Measurements from ENCODE around the gene BOD1L1. TPM values are rescaled to one million over a fixed set of nuclear protein-coding genes. Genes with fewer than 3 reads are reported as not detected.

Gene BOD1L1
- 16.6 and 19.8 TPM in 2 replicates for total RNA-seq (2012; rRNA removed)

DNA sequence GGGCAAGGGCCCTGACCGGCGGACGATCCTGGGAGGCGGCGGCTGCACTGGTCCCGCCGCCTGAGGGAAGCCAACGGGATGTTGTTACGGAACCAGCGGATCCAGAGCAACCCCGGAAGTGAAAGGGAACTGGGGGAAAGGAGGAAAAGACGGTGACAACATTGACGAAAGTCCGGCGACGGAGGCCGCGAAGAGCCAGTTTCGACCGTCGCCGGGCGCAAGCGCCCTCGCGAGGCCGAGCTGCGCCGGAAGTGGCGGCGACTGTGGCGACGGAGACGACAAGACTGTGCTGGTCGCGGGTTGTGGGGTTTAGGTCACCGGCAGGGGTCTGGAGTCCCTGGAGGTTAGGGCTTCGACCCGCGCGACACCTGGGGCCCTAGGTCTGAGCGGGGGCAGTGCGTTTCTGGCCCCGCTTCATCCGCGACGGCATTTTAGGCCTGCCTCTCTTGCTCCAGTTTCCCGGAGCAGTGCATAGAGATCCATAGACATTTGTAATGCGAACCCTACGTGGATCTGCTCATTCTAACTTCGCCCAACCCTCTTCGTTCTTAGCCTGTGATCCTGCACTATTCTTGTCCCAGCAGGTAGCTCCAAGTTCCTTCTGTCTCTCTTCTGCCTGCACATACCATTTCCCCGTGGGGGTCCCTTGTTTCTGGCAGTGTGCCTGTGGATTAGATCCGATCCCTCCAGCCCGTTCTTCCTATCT is at the start of gene BOD1L1:
Gene BOD1L1 (minus strand): TSS at position 120 of the 706 bp plus-strand sequence. CDS start 138 bp downstream, outside the sequence.
- Histone ChIP-seq H3K9me3 (replicated peaks; ENCODE audit: low read length) (no peaks in the 10 kb centered on the region), H3K36me3 (ENCODE audit: insufficient read depth, low read length) (no peaks in the 10 kb centered on the region), H3K27me3 (ENCODE audit: control insufficient read depth, insufficient read depth, low read length) (no peaks in the 10 kb centered on the region), H3K9ac (ENCODE audit: low read depth, low read length) (peak within 1 kb of the TSS; percentile 97), H3K4me1 (ENCODE audit: control insufficient read depth, insufficient read depth, low read length) (peaks cover 16% of the 10 kb centered on the region), H3K4me2 (ENCODE audit: low read length) (peak within 1 kb of the TSS; percentile 94), H3K4me3 (ENCODE audit: low read length) (peak within 1 kb of the TSS; percentile 88)

DNA sequence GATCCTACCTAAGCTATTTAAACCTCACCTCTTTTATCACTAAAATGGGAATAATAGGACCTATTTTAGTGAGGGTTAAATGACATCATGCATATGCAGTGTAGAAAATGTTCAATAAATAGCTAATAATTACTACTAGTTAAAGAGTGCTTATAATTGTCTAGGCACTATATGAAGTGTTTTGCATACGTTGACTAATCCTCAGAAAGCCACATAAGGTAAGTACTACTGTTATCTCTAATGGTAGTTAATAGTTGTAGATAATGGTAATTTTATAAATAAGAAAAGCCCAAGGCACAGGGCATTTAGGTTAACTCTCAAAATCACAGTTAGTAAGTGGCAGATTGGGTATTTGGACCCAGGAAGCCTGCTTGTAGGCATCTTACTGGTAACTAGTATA is 47.4 kb upstream of the BOD1L1 start:
- Histone ChIP-seq H3K4me2 (ENCODE audit: low read length) (no peak overlapping the region), H3K4me1 (ENCODE audit: control insufficient read depth, insufficient read depth, low read length) (no peaks in the 10 kb centered on the region), H3K36me3 (ENCODE audit: insufficient read depth, low read length) (no peaks in the 10 kb centered on the region), H3K9ac (ENCODE audit: low read depth, low read length) (no peak overlapping the region), H3K4me3 (ENCODE audit: low read length) (no peak overlapping the region), H3K27me3 (ENCODE audit: control insufficient read depth, insufficient read depth, low read length) (no peaks in the 10 kb centered on the region), H3K9me3 (replicated peaks; ENCODE audit: low read length) (no peaks in the 10 kb centered on the region)

DNA sequence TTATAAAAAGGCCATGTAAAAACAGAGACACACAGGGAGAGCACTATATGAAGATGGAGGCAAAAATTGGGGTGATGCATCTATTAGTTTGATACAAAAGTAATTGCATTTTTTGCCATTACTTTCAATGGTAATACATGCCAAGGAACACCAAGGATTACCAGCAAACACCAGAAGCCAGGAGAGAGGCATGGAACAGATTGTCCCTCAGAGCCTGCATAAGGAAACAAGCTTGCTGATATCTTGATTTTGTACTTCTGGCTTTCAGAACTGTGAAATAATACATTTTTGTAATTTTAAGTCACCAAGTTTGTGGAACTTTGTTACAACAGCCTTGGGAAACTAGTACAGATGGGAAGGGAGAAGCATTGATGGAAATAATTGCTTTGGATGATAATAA is 45.6 kb upstream of the BOD1L1 start:
- Histone ChIP-seq H3K9me3 (replicated peaks; ENCODE audit: low read length) (no peaks in the 10 kb centered on the region), H3K4me1 (ENCODE audit: control insufficient read depth, insufficient read depth, low read length) (no peaks in the 10 kb centered on the region), H3K4me2 (ENCODE audit: low read length) (no peak overlapping the region), H3K4me3 (ENCODE audit: low read length) (no peak overlapping the region), H3K36me3 (ENCODE audit: insufficient read depth, low read length) (no peaks in the 10 kb centered on the region), H3K27me3 (ENCODE audit: control insufficient read depth, insufficient read depth, low read length) (no peaks in the 10 kb centered on the region), H3K9ac (ENCODE audit: low read depth, low read length) (no peak overlapping the region)

DNA sequence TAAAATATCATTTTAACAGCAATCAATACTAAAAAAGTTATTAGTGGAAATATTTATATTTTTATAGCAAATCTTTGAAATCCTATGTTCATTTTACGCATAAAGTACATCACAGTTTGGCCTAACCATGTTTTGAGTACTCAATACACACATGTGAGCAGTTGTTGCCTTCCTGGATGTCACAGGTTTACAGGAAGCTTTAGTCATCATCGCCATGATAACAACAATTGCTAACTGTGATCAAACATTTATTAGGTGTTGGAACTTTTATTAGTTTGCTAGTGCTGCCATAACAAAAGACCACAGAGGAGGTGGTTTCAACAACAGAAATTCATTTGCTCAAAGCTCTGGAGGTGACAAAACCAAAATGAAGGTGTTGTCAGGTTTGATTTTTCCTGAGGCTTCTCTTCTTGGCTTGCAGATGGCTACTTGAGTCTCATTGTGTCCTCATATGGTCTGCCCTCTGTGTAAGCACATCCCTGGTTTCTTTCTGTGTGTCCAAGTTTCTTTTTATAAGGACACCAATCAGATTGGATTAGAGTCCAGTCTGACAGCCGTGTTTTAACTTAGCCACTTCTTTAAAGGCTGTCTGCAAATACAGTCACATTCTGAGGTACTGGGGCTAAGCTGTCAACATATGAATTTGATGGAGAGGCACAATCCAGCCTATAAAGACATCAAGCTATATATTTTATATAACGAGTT is 43.1 kb upstream of the BOD1L1 start:
- Histone ChIP-seq H3K36me3 (ENCODE audit: insufficient read depth, low read length) (no peaks in the 10 kb centered on the region), H3K27me3 (ENCODE audit: control insufficient read depth, insufficient read depth, low read length) (no peaks in the 10 kb centered on the region)

DNA sequence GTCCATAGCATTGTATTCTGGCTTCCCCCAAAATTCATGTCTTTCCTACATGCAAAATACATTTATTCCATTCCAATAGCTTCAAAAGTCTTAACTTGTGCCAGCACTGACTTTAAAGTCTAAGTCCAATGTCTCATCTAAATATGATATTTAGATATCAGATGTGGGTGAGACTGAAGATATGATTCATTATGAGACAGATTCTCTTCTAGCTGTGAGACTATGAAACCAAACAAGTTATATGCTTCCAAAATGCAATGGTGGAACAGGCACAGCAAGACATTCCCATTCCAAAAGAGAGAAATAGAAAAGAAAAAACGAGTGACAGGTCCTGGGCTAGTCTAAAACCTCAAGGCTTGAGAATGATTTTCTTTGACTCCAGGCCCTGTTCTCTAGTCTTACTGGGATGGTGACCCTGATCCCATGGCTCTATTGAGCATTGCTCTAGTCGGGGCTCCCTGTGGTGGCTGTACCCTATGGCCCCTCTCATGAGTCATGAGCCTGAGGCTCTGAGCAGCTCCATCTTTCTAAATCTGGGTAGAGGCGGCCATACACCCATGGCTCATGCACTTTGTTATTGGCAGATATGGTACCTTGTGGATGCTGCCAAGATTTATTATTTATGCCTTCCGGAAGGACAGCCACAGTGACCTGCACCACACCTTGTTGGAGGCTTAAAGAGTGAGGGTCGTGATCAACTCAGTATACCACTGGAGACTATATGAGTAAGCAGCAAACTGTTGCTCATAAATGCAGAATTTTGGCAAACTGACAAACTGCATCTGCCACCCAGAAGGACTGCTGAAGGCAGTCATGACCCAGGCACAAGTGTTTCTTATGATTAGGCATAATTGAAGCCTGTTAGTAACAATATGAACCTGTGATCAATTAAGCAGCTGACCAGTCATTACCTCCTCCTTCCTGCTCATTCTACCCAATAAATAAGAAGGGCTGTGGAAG is 38.5 kb upstream of the BOD1L1 start:
- no peak overlapping the region for H3K4me3 ChIP-seq (ENCODE audit: low read length)
- no peaks in the 10 kb centered on the region for H3K27me3 ChIP-seq (ENCODE audit: control insufficient read depth, insufficient read depth, low read length)
- H3K4me2 ChIP-seq (ENCODE audit: low read length) = no peak overlapping the region
- no peaks in the 10 kb centered on the region for H3K36me3 ChIP-seq (ENCODE audit: insufficient read depth, low read length)
- H3K9me3 ChIP-seq (replicated peaks; ENCODE audit: low read length) = no peaks in the 10 kb centered on the region
- H3K9ac ChIP-seq (ENCODE audit: low read depth, low read length) = no peak overlapping the region
- peaks cover 11% of the 10 kb centered on the region for H3K4me1 ChIP-seq (ENCODE audit: control insufficient read depth, insufficient read depth, low read length)

More for the DNA sequence above, 43.1 kb upstream of the BOD1L1 start:
- Histone ChIP-seq H3K9me3 (replicated peaks; ENCODE audit: low read length) (no peaks in the 10 kb centered on the region), H3K4me2 (ENCODE audit: low read length) (no peak overlapping the region), H3K9ac (ENCODE audit: low read depth, low read length) (no peak overlapping the region), H3K4me3 (ENCODE audit: low read length) (no peak overlapping the region), H3K4me1 (ENCODE audit: control insufficient read depth, insufficient read depth, low read length) (peaks cover 8% of the 10 kb centered on the region)

DNA sequence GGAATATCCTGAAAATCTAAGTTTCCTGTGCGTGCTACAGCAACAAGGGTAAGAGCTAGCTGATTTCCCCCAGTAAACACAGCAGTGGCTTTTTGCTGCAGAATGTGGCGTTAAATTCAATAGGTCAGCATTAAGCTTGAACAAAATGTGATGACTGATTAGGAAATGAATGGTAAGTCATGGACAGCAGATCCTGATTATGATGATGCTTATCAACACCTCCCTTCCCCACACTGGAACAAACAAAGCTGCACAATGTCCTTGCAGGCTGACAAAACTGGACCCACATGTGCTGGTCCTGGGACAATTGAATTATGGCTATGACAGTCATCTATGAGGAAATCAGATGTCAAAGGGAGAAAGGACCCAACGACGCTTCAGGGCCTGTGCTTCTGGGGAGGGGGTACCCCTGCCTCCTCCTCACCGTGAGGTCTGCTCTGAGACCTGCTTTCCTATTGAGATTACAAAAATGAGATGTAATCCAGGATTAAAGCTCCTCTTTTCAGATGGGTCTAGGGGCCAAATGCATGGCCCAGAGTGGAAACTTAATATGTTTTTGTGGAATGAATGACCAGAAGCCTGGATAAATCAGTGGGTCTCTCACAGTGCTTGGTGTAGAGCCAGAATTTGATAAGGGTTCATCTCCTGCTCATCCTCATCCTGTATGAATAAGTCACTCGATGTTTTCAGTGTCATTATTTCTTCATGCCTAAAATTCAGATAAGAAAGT is 32.0 kb upstream of the BOD1L1 start:
- Histone ChIP-seq H3K4me2 (ENCODE audit: low read length) (no peak overlapping the region), H3K27me3 (ENCODE audit: control insufficient read depth, insufficient read depth, low read length) (no peaks in the 10 kb centered on the region), H3K4me3 (ENCODE audit: low read length) (no peak overlapping the region), H3K4me1 (ENCODE audit: control insufficient read depth, insufficient read depth, low read length) (peaks cover 16% of the 10 kb centered on the region), H3K9me3 (replicated peaks; ENCODE audit: low read length) (no peaks in the 10 kb centered on the region), H3K36me3 (ENCODE audit: insufficient read depth, low read length) (no peaks in the 10 kb centered on the region), H3K9ac (ENCODE audit: low read depth, low read length) (no peak overlapping the region)

DNA sequence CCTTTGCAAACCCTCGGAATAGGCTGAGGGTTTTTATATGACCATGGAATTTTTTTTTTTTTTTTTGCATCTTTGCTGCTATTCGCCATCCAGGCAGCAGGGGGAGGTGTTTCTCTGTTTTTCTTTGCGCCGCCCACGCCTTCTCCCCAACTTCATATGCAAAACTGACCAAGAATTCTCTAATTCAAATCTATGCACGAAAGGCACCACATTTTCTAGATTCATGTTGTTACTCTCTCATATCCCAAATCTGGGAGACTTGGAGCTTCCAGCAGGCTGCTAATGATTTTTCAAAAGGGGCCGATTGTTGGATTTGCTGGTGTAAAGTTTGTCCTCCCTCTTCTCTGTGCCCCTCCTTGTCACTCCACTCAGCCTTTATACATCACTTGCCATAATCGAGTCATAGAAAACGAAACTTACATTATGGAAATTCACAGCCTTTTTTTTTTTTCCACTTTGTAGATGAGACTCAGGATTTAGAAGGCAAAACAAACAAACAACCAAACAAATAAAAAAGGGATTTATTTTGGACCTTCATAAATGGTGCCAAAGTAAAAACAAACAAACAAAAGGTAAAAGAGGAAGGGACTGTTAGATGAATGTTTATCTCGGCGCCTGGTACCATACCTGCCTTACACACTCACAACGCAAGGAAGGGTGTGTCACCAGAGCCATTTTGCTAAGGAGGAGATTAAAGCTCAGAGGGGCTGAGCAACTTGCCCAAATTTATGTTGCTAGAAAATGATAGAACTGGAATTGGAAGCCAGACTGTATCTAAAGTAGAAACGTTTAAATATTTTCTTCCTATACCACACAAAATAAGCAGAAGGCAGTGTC is 29.3 kb upstream of the BOD1L1 start:
- H3K9me3 ChIP-seq (replicated peaks; ENCODE audit: low read length) = no peaks in the 10 kb centered on the region
- H3K4me2 ChIP-seq (ENCODE audit: low read length) = peak overlapping the region; percentile 81
- no peaks in the 10 kb centered on the region for H3K27me3 ChIP-seq (ENCODE audit: control insufficient read depth, insufficient read depth, low read length)
- H3K9ac ChIP-seq (ENCODE audit: low read depth, low read length) = peak overlapping the region; percentile 75
- H3K4me3 ChIP-seq (ENCODE audit: low read length) = peak overlapping the region; percentile 61
- H3K4me1 ChIP-seq (ENCODE audit: control insufficient read depth, insufficient read depth, low read length) = peaks cover 26% of the 10 kb centered on the region
- H3K36me3 ChIP-seq (ENCODE audit: insufficient read depth, low read length) = no peaks in the 10 kb centered on the region

DNA sequence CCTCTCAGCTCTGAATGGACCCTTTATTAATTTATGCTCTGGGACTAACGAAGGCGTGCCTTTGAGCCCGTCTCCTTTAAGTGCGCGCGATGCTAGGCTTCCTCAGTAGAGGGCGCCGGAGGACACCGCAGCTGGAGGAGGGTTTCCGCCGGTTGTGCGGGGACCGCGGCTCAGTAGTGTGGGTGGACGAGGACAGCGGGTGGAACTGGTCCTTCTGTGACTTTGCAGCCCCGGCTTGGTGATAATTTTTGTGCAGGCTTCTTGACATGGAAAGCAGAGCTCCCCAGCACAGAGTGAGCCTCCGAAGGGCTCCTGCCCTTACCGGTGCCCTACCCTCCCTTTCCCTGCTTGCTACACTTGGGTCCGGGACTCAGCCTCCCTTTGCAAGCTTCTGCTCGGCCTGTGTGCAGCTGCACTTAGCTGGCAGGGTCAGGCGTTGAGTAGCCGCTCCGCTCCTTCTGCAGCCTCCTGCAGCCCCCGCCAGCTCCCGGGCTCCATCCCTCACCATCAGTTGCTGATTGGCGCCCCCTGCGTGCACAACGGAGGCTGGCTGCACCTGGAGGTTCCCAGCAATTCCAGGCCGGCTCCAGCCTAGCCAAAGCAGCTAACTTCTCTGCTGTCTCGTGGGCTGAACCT is 26.8 kb upstream of the BOD1L1 start:
- peaks cover 26% of the 10 kb centered on the region for H3K4me1 ChIP-seq (ENCODE audit: control insufficient read depth, insufficient read depth, low read length)

DNA sequence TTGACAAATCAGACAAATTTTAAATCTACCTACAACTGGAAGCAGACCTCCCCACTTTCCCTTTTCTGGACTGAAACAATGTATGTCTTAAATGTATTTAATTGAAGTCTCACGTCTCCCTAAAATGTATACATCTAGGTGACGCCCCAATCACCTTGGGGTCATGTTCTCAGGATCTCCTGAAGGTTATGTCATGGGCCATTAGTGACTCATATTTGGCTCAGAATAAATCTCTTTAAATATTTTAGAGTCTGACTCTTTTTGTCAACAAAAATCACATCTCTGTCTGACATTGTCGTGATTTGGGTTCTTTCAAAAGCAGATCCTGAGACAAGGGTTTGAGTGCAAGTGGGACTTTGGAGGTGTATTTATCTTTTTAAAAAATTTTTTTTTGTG is 26.2 kb upstream of the BOD1L1 start:
- Histone ChIP-seq H3K9ac (ENCODE audit: low read depth, low read length) (peak overlapping the region; percentile 67), H3K36me3 (ENCODE audit: insufficient read depth, low read length) (no peaks in the 10 kb centered on the region), H3K27me3 (ENCODE audit: control insufficient read depth, insufficient read depth, low read length) (no peaks in the 10 kb centered on the region), H3K4me2 (ENCODE audit: low read length) (peak overlapping the region; percentile 88), H3K4me3 (ENCODE audit: low read length) (peak overlapping the region; percentile 72), H3K9me3 (replicated peaks; ENCODE audit: low read length) (no peaks in the 10 kb centered on the region), H3K4me1 (ENCODE audit: control insufficient read depth, insufficient read depth, low read length) (peaks cover 26% of the 10 kb centered on the region)

More for the DNA sequence above, 26.8 kb upstream of the BOD1L1 start:
- Histone ChIP-seq H3K36me3 (ENCODE audit: insufficient read depth, low read length) (no peaks in the 10 kb centered on the region), H3K4me2 (ENCODE audit: low read length) (peak overlapping the region; percentile 88), H3K27me3 (ENCODE audit: control insufficient read depth, insufficient read depth, low read length) (no peaks in the 10 kb centered on the region), H3K4me3 (ENCODE audit: low read length) (peak overlapping the region; percentile 72), H3K9me3 (replicated peaks; ENCODE audit: low read length) (no peaks in the 10 kb centered on the region), H3K9ac (ENCODE audit: low read depth, low read length) (peak overlapping the region; percentile 67)

DNA sequence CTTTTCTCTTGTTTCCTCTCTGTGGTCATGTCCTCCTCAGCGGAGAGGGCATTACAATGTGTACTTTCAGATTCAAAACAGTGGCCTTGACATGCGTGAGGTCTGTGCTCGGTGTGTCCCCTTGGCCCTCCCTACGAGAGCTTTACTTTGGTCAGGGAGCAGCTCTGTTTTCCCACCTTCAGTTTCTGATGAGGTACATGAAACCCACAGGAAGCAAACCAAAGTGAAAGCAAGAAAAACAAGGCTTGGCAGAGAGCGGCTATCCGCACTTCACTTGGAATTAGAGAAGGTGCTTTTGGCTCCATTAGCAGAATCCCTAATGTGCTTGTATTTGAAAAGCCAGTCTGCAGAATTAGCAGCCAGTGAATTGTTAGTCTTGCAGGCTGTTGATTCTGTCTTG is 19.5 kb upstream of the BOD1L1 start:
- Histone ChIP-seq H3K9ac (ENCODE audit: low read depth, low read length) (no peak overlapping the region), H3K4me3 (ENCODE audit: low read length) (peak overlapping the region; percentile 40), H3K9me3 (replicated peaks; ENCODE audit: low read length) (no peaks in the 10 kb centered on the region), H3K4me2 (ENCODE audit: low read length) (peak overlapping the region; percentile 77), H3K27me3 (ENCODE audit: control insufficient read depth, insufficient read depth, low read length) (no peaks in the 10 kb centered on the region), H3K36me3 (ENCODE audit: insufficient read depth, low read length) (no peaks in the 10 kb centered on the region), H3K4me1 (ENCODE audit: control insufficient read depth, insufficient read depth, low read length) (peaks cover 8% of the 10 kb centered on the region)

Data from skeletal muscle satellite cell (primary cell).